Right lobe of liver (tissue), 6 donors: Measurements from ENCODE around the gene KRTAP5-7. TPM values are rescaled to one million over a fixed set of nuclear protein-coding genes. Genes with fewer than 3 reads are reported as not detected.

Source experiments
- ATAC-seq, 4 donors: fragments of 200-7000 bp; cut with Tn5 transposase; one replicate each; pipeline ENCODE4 v1.9.1; 2020; ENCODE audit warnings: mild to moderate bottlenecking in 4 of 4, moderate library complexity in 4 of 4
- DNase-seq, 3 donors: peaks; one replicate each; pipeline ENCODE4 v3.0.0-alpha.2; 2020
- H3K27ac ChIP-seq, 3 donors: fragments of 200-600 bp; one replicate each; pipeline ENCODE4 v1.8.0; 2022
- H3K27me3 ChIP-seq, 2 donors: fragments of 200-600 bp; one replicate each; pipeline ENCODE4 v1.8.0; 2022
- H3K36me3 ChIP-seq, 4 donors: fragments of 200-600 bp; sonication (generic) in 1 of 4; one replicate each; pipeline versions ENCODE4 v1.5.1 to v1.8.0; 2017 to 2022; ENCODE audit warnings: control low read depth in 1 of 4
- H3K4me1 ChIP-seq, 4 donors: fragments of 200-600 bp; sonication (generic) in 1 of 4; one replicate each; pipeline versions ENCODE4 v1.5.1 to v1.8.0; 2017 to 2022; ENCODE audit warnings: control low read depth in 1 of 4
- H3K4me3 ChIP-seq, 3 donors: fragments of 200-600 bp; one replicate each; pipeline ENCODE4 v1.8.0; 2022
- H3K9me3 ChIP-seq, 4 donors: fragments of 200-600 bp; sonication (generic) in 1 of 4; one replicate each; pipeline versions ENCODE4 v1.5.1 to v1.8.0; 2017 to 2022; ENCODE audit warnings: control low read depth in 1 of 4
- CTCF ChIP-seq, 4 donors: fragments of 200-600 bp in 3 of 4; fragments of 450-650 bp in 1 of 4; IDR thresholded peaks; one replicate each; pipeline versions ENCODE4 v1.5.1 to v1.8.0; 2016 to 2022; ENCODE audit warnings: antibody characterized with exemption in 4 of 4, mild to moderate bottlenecking in 2 of 4
- POLR2A ChIP-seq: fragments of 450-650 bp; IDR thresholded peaks from one replicate; pipeline ENCODE4 v1.6.1; 2017; ENCODE audit warnings: antibody characterized with exemption, mild to moderate bottlenecking
- WGBS: methylation state at CpG from one replicate; pipeline ENCODE4 v1.1.6; 2018; ENCODE audit warnings: low coverage, low lambda C conversion rate; ENCODE audit not compliant: insufficient coverage; ENCODE audit errors: missing lambda C conversion rate; 5-methylcytosine and 5-hydroxymethylcytosine counted together
- intact Hi-C, 2 donors: fragments of 100-400 bp; cut with DNase I; formaldehyde crosslinking; loops; one replicate each; pipeline versions ENCODE4 v1.11.2 to v1.14.1; 2022
- total RNA-seq, 6 experiments: library from RNA; depleted of rRNA in 2 of 6; stranded (reverse); fragments of >200 nt in 2 of 6; fragmentation: NEBNext Ultra II Directional in 3 of 6; extraction: Animal tissue kit (Norgen Biotek cat#: 25700) in 3 of 6; gene quantifications; one replicate each; pipeline versions ENCODE4 v1.1.0 to v1.2.4, GENCODE V29; 2016 to 2023
- donor health status: DM: no; HTN: yes; CAD: no.
- donor health status: DM: no; HTN: no; CAD: no.
- donor health status: DM: no; HTN: no; CAD: no.
- donor health status: DM: no; HTN: yes; CAD: no.
- donor health status: DM: no; HTN: yes; CAD: no.

Gene KRTAP5-7
- total RNA-seq, 6 experiments from 2014 or later = 0.18 to 3.9 (median 0.23) TPM; not detected in 2

- H3K36me3 ChIP-seq = peaks cover 0 to 30% (median under 1%) of the 10 kb centered on the region in 4 donors
- 87% methylated on average over 3 of the region's 15 CpGs for WGBS
- no peaks in the 10 kb centered on the region for H3K27me3 ChIP-seq
- H3K9me3 ChIP-seq = no peaks in the 10 kb centered on the region
- no peak overlapping the region for H3K27ac ChIP-seq
- TF ChIP-seq CTCF (IDR thresholded peaks at IDR 0.05) (no peak), POLR2A (no peak)
- DNase-seq (peak in 1 of 3 donors; percentile 59), ATAC-seq (peak; percentile 28 to 73 (median 36))
- no peaks in the 10 kb centered on the region for H3K4me1 ChIP-seq
- H3K4me3 ChIP-seq = no peak overlapping the region
- intact Hi-C loops = no loop called here
These were observed 37.6 kb upstream of the KRTAP5-7 start for GRCh38 chr11:71489311-71490043.

GRCh38 chr11:71490044-71490730 lies 36.9 kb upstream of the KRTAP5-7 start:
- H3K27ac ChIP-seq = no peak overlapping the region
- no peaks in the 10 kb centered on the region for H3K9me3 ChIP-seq
- TF ChIP-seq POLR2A (no peak), CTCF (IDR thresholded peaks at IDR 0.05) (no peak)
- H3K4me1 ChIP-seq = no peaks in the 10 kb centered on the region
- 95% methylated on average over 12 of the region's 23 CpGs for WGBS
- no peak for ATAC-seq
- DNase-seq = peak in 1 of 3 donors; percentile 41
- no peaks in the 10 kb centered on the region for H3K27me3 ChIP-seq
- intact Hi-C loops = no loop called here
- H3K36me3 ChIP-seq = peaks cover 0 to 24% (median 1%) of the 10 kb centered on the region in 4 donors
- no peak overlapping the region for H3K4me3 ChIP-seq

- peaks cover 0 to 24% (median 2%) of the 10 kb centered on the region in 4 donors for H3K36me3 ChIP-seq
- intact Hi-C loops = no loop called here
- DNase-seq = peak in 2 of 3 donors; percentile 17 to 46
- no peak overlapping the region for H3K4me3 ChIP-seq
- no peaks in the 10 kb centered on the region for H3K4me1 ChIP-seq
- H3K9me3 ChIP-seq = no peaks in the 10 kb centered on the region
- 100% methylated on average over 1 of the region's 28 CpGs for WGBS
- no peak for TF ChIP-seq POLR2A
- TF ChIP-seq CTCF (IDR thresholded peaks at IDR 0.05) = no peak
- no peaks in the 10 kb centered on the region for H3K27me3 ChIP-seq
- ATAC-seq = no peak
- H3K27ac ChIP-seq = no peak overlapping the region
These were observed 36.2 kb upstream of the KRTAP5-7 start for GRCh38 chr11:71490731-71491390.

GRCh38 chr11:71491531-71491930 lies 35.5 kb upstream of the KRTAP5-7 start:
- WGBS = no CpG with 5 or more reads among the region's 19 CpGs
- Histone ChIP-seq H3K9me3 (no peaks in the 10 kb centered on the region), H3K4me3 (no peak overlapping the region), H3K36me3 (peaks cover 0 to 26% (median 5%) of the 10 kb centered on the region in 4 donors), H3K27ac (no peak overlapping the region), H3K4me1 (no peaks in the 10 kb centered on the region), H3K27me3 (no peaks in the 10 kb centered on the region)
- no peak for TF ChIP-seq CTCF (IDR thresholded peaks at IDR 0.05)
- no peak for TF ChIP-seq POLR2A
- intact Hi-C loops = no loop called here
- DNase-seq (peak in 2 of 3 donors; percentile 22 to 59), ATAC-seq (peak in 3 of 4 donors; percentile 9 to 49 (median 22))
